Measurements from ENCODE around the gene ITGB3.

The ITGB3 gene

DNA sequence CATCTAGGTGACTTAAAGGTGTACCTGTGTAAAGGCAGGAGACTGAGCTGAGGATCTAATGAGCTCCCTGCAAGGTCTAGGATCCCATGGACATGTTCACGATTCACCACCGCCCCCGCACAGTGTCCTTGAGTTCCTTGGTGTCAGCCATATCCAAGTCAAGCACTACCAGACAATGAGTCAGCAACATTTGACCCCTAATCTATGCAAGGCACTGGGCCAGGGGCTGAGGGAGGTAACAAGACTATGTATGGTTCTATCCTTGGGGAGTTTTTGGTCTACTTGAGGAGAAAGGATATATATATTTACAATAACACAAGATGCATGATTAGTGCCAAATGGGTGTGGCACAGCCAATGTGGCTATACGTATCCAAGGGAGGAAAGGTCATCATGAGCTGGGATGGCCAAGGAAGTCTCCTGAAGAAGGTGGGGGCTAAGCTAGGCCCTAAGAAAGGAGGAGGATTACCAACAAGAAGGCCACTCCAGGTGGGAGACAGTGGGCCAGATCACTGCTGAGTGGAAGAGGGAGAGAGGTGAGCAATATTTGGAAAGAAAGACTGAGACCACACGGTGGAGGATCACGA is 35.0 kb downstream of the ITGB3 start:
- DNase-seq (ENCODE audit: extremely low read depth, low read depth): no peak
- H3K4me3 ChIP-seq (replicated peaks; ENCODE audit: low read depth, low read length): no peak overlapping the region
- TF ChIP-seq, protein P1, sequence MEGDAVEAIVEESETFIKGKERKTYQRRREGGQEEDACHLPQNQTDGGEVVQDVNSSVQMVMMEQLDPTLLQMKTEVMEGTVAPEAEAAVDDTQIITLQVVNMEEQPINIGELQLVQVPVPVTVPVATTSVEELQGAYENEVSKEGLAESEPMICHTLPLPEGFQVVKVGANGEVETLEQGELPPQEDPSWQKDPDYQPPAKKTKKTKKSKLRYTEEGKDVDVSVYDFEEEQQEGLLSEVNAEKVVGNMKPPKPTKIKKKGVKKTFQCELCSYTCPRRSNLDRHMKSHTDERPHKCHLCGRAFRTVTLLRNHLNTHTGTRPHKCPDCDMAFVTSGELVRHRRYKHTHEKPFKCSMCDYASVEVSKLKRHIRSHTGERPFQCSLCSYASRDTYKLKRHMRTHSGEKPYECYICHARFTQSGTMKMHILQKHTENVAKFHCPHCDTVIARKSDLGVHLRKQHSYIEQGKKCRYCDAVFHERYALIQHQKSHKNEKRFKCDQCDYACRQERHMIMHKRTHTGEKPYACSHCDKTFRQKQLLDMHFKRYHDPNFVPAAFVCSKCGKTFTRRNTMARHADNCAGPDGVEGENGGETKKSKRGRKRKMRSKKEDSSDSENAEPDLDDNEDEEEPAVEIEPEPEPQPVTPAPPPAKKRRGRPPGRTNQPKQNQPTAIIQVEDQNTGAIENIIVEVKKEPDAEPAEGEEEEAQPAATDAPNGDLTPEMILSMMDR (IDR thresholded peaks at IDR 0.05; ENCODE audit: low read depth, low read length, missing control alignments): no peak

DNA sequence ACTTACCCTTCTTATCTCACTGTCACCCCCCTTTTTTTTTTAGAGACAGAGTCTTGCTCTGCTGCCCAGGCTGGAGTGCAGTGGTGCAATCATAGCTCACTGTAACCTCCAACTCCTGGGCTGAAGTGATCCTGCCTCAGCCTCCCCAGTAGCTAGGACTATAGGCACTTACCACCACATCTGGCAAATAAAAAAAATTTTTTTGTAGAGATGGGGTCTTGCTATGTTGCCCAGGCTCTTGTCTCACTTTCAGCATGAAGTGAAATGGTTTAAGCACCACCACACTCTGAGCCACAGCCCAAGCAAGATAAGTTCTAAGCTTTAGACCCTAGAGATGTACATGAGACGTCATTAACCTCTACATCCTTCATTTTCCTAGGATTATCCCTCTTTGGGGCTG is 35.7 kb downstream of the ITGB3 start:
- no peak for DNase-seq (ENCODE audit: extremely low read depth, low read depth)
- no peak overlapping the region for H3K4me3 ChIP-seq (replicated peaks; ENCODE audit: low read depth, low read length)
- TF ChIP-seq, protein P1 (IDR thresholded peaks at IDR 0.05; ENCODE audit: low read depth, low read length, missing control alignments): no peak

DNA sequence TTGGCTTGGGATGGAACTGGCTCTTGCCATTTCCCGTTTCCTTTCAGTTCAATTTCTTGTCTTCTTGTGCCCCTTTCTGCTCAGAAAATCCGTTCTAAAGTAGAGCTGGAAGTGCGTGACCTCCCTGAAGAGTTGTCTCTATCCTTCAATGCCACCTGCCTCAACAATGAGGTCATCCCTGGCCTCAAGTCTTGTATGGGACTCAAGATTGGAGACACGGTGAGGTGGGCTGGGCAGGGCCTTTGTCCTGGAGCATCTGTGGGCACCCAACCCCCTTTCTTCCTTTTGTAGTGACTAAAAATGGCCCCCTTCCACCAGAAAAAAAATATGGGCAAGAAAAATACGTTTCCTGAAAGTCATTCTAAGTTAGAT is 37.2 kb downstream of the ITGB3 start:
- TF ChIP-seq, protein P1 (IDR thresholded peaks at IDR 0.05; ENCODE audit: low read depth, low read length, missing control alignments): no peak
- no peak for DNase-seq (ENCODE audit: extremely low read depth, low read depth)
- no peak overlapping the region for H3K4me3 ChIP-seq (replicated peaks; ENCODE audit: low read depth, low read length)

DNA sequence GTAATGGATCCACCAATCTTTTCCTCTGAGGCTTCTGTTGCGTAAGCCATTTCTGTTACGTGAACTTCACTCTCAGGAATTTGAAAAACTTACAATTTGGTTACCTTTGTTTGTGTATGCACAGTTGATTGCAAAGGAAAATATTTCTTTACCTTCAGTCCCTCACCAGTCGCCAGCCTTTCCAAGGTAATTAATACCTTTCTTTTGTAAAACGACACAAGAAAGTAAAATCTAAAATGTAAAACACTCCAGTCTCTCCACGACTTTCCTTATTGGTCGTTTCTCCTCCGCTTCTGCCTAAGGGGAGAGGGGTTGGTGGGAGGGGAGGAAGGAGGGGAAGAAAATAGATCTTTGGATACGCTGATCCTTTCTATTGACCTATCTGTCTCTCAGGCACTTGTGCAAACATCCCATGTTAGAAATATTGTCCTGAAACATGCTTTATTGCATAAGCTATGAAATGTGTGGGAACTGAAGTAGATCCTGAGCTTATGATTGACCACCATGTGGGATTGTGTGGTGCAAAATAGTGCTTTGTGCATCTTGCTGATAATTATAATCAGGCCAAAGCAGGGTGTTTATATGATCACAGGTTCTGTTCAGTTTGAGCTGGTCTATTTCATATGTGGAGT is 37.7 kb downstream of the ITGB3 start:
- TF ChIP-seq, protein P1 (IDR thresholded peaks at IDR 0.05; ENCODE audit: low read depth, low read length, missing control alignments): no peak
- no peak for DNase-seq (ENCODE audit: extremely low read depth, low read depth)
- no peak overlapping the region for H3K4me3 ChIP-seq (replicated peaks; ENCODE audit: low read depth, low read length)

DNA sequence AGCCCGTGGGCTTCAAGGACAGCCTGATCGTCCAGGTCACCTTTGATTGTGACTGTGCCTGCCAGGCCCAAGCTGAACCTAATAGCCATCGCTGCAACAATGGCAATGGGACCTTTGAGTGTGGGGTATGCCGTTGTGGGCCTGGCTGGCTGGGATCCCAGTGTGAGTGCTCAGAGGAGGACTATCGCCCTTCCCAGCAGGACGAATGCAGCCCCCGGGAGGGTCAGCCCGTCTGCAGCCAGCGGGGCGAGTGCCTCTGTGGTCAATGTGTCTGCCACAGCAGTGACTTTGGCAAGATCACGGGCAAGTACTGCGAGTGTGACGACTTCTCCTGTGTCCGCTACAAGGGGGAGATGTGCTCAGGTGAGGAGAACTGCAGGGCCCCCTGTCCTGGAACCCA is 38.6 kb downstream of the ITGB3 start:
- TF ChIP-seq, protein P1 (IDR thresholded peaks at IDR 0.05; ENCODE audit: low read depth, low read length, missing control alignments): no peak
- no peak overlapping the region for H3K4me3 ChIP-seq (replicated peaks; ENCODE audit: low read depth, low read length)

DNA sequence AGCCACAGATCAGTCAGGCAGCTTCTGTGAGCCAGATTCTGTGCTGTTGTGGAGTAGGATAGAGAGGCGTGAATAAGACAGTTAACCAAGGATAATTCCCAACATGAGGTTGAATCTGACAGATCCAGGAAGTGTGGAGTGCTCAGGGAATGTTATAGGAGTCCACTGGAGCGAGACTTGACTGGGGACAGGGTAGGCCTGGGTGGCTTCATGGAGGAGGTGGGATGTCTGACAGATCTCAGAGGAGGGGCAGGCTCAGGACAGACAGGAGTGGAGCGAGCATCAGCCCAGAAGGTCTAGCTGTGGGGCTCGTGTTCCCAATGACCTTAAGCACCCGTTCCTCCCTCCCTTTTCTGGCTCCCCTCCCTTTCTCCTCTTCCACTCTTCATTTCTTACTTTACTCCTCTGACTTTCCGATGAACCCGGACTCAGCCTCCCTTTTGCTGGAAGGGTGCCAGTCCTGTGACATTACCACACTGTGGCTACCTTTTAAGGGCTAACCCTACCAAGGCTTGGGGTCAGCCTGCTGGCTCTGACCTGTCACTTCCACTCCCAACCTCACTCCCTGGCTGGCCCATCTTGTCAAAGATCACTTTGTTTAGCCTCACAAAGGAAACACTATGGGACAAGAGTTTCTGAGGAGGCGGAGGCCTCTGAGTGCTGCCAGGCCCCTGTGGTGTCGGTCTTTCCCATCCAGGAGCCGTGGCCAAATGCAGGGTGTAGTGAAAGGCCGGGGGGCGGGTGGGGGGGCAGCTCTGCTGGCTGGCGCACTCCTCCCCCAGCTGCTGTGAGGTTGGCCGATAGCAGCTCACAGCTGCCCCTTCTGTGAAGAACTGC is 41.6 kb downstream of the ITGB3 start:
- DNase-seq (ENCODE audit: extremely low read depth, low read depth): no peak
- TF ChIP-seq, protein P1 (IDR thresholded peaks at IDR 0.05; ENCODE audit: low read depth, low read length, missing control alignments): no peak
- H3K4me3 ChIP-seq (replicated peaks; ENCODE audit: low read depth, low read length): no peak overlapping the region

More for the DNA sequence above, 38.6 kb downstream of the ITGB3 start:
- no peak for DNase-seq (ENCODE audit: extremely low read depth, low read depth)

All from HFF-Myc (cell line).